Measurements from ENCODE around the gene KIF9.
"Not testable (repeated sequence)": the region's sequence is repeated elsewhere in the genome, so short reads cannot be mapped to it uniquely, and the experiment has no call there.

The KIF9 gene

DNA sequence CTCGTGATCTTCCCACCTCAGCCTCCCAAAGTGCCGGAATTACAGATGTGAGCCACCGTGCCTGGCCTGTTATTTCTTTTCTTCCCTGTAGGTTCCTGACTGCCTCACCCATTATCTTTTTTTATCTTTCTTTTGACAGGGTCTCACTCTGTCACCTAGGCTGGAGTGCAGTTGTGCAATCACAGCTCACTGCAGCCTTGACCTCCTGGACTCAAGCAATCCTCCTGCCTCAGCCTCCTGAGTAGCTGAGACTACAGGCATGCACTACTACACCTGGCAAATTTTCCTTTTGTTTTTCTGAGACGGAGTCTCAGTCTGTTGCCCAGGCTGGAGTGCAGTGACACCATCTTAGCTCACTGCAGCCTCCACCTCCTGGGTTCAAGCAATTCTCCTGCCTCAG is 100.9 kb downstream of the KIF9 start:
- not testable (repeated sequence) for DNase-seq (ENCODE audit: low spot score)

DNA sequence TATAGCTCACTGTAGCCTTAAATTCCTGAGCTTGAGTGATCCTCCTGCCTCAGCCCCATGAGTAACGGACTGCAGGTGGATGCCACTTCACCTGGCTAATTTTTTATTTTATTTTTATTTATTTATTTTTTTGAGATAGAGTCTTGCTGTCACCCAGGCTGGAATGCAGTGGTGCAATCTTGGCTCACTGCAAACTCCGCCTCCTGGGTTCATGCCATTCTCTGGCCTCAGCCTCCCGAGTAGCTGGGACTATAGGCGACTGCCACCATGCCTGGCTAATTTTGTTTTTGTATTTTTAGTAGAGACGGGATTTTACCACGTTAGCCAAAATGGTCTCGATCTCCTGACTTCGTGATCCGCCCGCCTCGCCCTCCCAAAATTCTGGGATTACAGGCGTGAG is 102.6 kb downstream of the KIF9 start:
- DNase-seq (ENCODE audit: low spot score) = not testable (repeated sequence)
